Osteoblast (primary cell): ENCODE results near the gene USP40. TPM values are rescaled to one million over a fixed set of nuclear protein-coding genes. Genes with fewer than 3 reads are reported as not detected.

Source experiments
- DNase-seq: peaks from one replicate; pipeline ENCODE4 v3.0.0; 2011; ENCODE audit warnings: low spot score, mixed read lengths; ENCODE audit not compliant: insufficient read length; ENCODE audit errors: missing footprints
- H2AFZ ChIP-seq: 2 replicates; pipeline ENCODE4 v1.6.0; 2011; ENCODE audit warnings: mild to moderate bottlenecking, low read length
- H3K27ac ChIP-seq: 2 replicates; pipeline ENCODE4 v1.5.1; 2011; ENCODE audit warnings: mild to moderate bottlenecking, low read depth, low read length, moderate library complexity
- H3K27me3 ChIP-seq: 2 replicates; pipeline ENCODE4 v1.6.0; 2012; ENCODE audit warnings: mild to moderate bottlenecking, control low read depth, inconsistent platforms, low read length, moderate library complexity; ENCODE audit not compliant: insufficient read depth
- H3K36me3 ChIP-seq: 2 replicates; pipeline ENCODE4 v1.5.1; 2011; ENCODE audit warnings: mild to moderate bottlenecking, low read length, control low read depth, moderate library complexity; ENCODE audit not compliant: insufficient read depth
- H3K4me1 ChIP-seq: 2 replicates; pipeline ENCODE4 v1.5.1; 2011; ENCODE audit warnings: mild to moderate bottlenecking, low read length, control low read depth, moderate library complexity; ENCODE audit not compliant: insufficient read depth
- H3K4me2 ChIP-seq: 2 replicates; pipeline ENCODE4 v1.6.0; 2011; ENCODE audit warnings: mild to moderate bottlenecking, low read length; ENCODE audit not compliant: insufficient read depth
- H3K4me3 ChIP-seq: fragments of 200-600 bp; sonication (generic); 3 replicates; pipeline ENCODE4 v1.5.1; 2012; ENCODE audit warnings: mild to moderate bottlenecking, low read length, inconsistent platforms; ENCODE audit not compliant: insufficient read depth
- H3K79me2 ChIP-seq: 2 replicates; pipeline ENCODE4 v1.6.0; 2012; ENCODE audit warnings: mild to moderate bottlenecking, low read length, control low read depth, inconsistent platforms; ENCODE audit not compliant: insufficient read depth
- H3K9me3 ChIP-seq: 2 replicates; pipeline ENCODE4 v1.5.1; 2011; ENCODE audit warnings: low read depth, low read length, control low read depth
- H4K20me1 ChIP-seq: 2 replicates; pipeline ENCODE4 v1.6.0; 2012; ENCODE audit warnings: mild to moderate bottlenecking, low read length, control low read depth; ENCODE audit not compliant: insufficient read depth
- total RNA-seq: library from RNA; depleted of rRNA; stranded (reverse); fragments of >200 nt; gene quantifications from 2 replicates; pipeline ENCODE4 v1.2.3, GENCODE V29; 2012
- TF ChIP-seq, protein P1 (sequence below): IDR thresholded peaks from 2 replicates; pipeline ENCODE4 v1.5.1; 2011; ENCODE audit warnings: mild to moderate bottlenecking, low read depth, low read length, moderate library complexity; ENCODE audit errors: extremely low read depth

The USP40 gene
- total RNA-seq = 34.0 and 38.3 TPM in 2 replicates

DNA sequence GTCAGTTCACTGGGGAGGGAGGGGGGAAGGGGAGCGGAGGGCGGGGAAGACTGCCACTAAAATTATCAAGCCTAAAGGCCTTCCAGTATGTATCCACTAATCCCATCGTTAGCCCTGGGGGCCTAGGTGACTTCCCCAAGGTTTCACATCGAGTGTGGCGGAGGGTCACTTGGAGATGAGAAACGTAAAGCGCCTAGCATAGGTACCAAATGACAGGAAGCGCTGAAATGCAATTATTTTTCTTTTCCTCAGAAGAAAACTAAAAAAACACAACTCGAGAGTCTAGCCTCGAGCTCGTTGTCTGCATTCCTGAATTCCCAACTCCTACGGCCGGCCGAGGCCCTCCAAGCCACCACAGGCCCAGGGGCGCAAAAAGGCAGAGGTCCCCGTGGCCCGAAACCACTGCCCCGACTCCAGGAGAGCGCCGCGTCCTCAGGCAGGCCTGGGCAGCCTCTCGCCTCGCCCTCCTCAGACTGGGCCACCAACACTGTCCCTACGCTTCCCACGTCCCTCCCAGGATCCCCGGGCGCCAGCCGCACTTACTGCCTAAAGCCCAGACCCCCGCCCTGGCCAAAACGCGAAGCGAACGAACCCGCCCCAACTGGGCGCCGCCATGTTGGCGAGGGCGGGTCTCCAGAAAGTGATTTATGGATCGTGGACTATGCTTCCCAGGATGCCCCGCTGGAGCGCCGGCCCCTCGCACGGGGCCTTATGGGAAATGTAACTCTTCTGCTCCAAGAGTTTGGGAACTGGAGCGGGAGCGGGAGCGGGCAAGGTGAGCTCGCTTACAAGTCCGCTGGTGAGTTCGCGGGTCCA, at the start of gene USP40:
TSS of gene USP40 (minus strand) at position 642 of the 816 bp plus-strand sequence. CDS start 1,228 bp downstream, outside the sequence.
- Histone ChIP-seq H3K79me2 (peaks cover 27% of the 10 kb centered on the region), H3K4me3 (peak within 1 kb of the TSS; percentile 98), H3K9me3 (no peaks in the 10 kb centered on the region), H3K27ac (peak within 1 kb of the TSS; percentile 88), H2AFZ (peak within 1 kb of the TSS; percentile 98), H3K36me3 (peaks cover 3% of the 10 kb centered on the region), H4K20me1 (no peaks in the 10 kb centered on the region), H3K4me1 (peaks cover 14% of the 10 kb centered on the region), H3K4me2 (peak within 1 kb of the TSS; percentile 86), H3K27me3 (no peaks in the 10 kb centered on the region)
- DNase-seq = peak; percentile 90
- TF ChIP-seq, protein P1, sequence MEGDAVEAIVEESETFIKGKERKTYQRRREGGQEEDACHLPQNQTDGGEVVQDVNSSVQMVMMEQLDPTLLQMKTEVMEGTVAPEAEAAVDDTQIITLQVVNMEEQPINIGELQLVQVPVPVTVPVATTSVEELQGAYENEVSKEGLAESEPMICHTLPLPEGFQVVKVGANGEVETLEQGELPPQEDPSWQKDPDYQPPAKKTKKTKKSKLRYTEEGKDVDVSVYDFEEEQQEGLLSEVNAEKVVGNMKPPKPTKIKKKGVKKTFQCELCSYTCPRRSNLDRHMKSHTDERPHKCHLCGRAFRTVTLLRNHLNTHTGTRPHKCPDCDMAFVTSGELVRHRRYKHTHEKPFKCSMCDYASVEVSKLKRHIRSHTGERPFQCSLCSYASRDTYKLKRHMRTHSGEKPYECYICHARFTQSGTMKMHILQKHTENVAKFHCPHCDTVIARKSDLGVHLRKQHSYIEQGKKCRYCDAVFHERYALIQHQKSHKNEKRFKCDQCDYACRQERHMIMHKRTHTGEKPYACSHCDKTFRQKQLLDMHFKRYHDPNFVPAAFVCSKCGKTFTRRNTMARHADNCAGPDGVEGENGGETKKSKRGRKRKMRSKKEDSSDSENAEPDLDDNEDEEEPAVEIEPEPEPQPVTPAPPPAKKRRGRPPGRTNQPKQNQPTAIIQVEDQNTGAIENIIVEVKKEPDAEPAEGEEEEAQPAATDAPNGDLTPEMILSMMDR = no peak

- no peak overlapping the region for H3K4me2 ChIP-seq
Measured at GRCh38 chr2:233611284-233611683, 44.7 kb upstream of the USP40 start.

GRCh38 chr2:233605680-233606079, 39.1 kb upstream of the USP40 start:
- DNase-seq = no peak
- Histone ChIP-seq H3K4me3 (no peak overlapping the region), H3K27ac (no peak overlapping the region), H3K79me2 (no peaks in the 10 kb centered on the region), H3K36me3 (no peaks in the 10 kb centered on the region), H3K27me3 (no peaks in the 10 kb centered on the region), H3K4me1 (no peaks in the 10 kb centered on the region), H4K20me1 (no peaks in the 10 kb centered on the region), H3K4me2 (no peak overlapping the region), H2AFZ (no peak overlapping the region), H3K9me3 (no peaks in the 10 kb centered on the region)
- TF ChIP-seq, protein P1 = no peak

More at GRCh38 chr2:233611284-233611683, 44.7 kb upstream of the USP40 start:
- Histone ChIP-seq H3K4me3 (no peak overlapping the region), H2AFZ (no peak overlapping the region), H4K20me1 (no peaks in the 10 kb centered on the region), H3K27ac (no peak overlapping the region), H3K36me3 (no peaks in the 10 kb centered on the region), H3K79me2 (no peaks in the 10 kb centered on the region), H3K9me3 (no peaks in the 10 kb centered on the region), H3K4me1 (no peaks in the 10 kb centered on the region), H3K27me3 (no peaks in the 10 kb centered on the region)
- no peak for DNase-seq
- TF ChIP-seq, protein P1 = no peak

- H3K36me3 ChIP-seq = no peaks in the 10 kb centered on the region
- H4K20me1 ChIP-seq = no peaks in the 10 kb centered on the region
- H3K9me3 ChIP-seq = no peaks in the 10 kb centered on the region
- no peak overlapping the region for H2AFZ ChIP-seq
- H3K4me2 ChIP-seq = no peak overlapping the region
- no peaks in the 10 kb centered on the region for H3K27me3 ChIP-seq
- H3K4me1 ChIP-seq = no peaks in the 10 kb centered on the region
- TF ChIP-seq, protein P1 = no peak
- no peak for DNase-seq
- H3K27ac ChIP-seq = no peak overlapping the region
- no peaks in the 10 kb centered on the region for H3K79me2 ChIP-seq
- no peak overlapping the region for H3K4me3 ChIP-seq
Measured at GRCh38 chr2:233604826-233605225, 38.2 kb upstream of the USP40 start.
